CD4-positive, alpha-beta memory T cell (primary cell): ENCODE data around the gene PIP4K2A. TPM values are rescaled to one million over a fixed set of nuclear protein-coding genes. Genes with fewer than 3 reads are reported as not detected.

Experiments
- CTCF ChIA-PET: fragments of 350-600 bp; sonication (Branson Sonifier 250); formaldehyde crosslinking; loops from one replicate; lab custom pipeline; 2021; ENCODE audit warnings: inconsistent platforms; ENCODE audit not compliant: partially characterized antibody; lab: Charles Lee
- POLR2A ChIA-PET: fragments of 350-600 bp; sonication (Branson Sonifier 250); formaldehyde crosslinking; loops from one replicate; lab custom pipeline; 2021; ENCODE audit not compliant: partially characterized antibody; lab: Charles Lee
- DNase-seq, 5 donors: peaks; one replicate each; pipeline versions ENCODE4 v3.0.0 to v3.0.0-alpha.2; 2020 to 2022; ENCODE audit warnings: mixed read lengths in 1 of 5
- H3K27ac ChIP-seq: one replicate; pipeline ENCODE4 v1.7.0; 2013; ENCODE audit warnings: low read depth, low read length
- H3K27me3 ChIP-seq: 2 replicates; pipeline ENCODE4 v1.7.0; 2013; ENCODE audit warnings: mild to moderate bottlenecking, low read length, moderate library complexity; ENCODE audit not compliant: insufficient read depth
- H3K36me3 ChIP-seq: 2 replicates; pipeline ENCODE4 v1.7.0; 2013; ENCODE audit warnings: mild to moderate bottlenecking, low read length, moderate library complexity; ENCODE audit not compliant: insufficient read depth
- H3K4me1 ChIP-seq: 2 replicates; pipeline ENCODE4 v1.7.0; 2013; ENCODE audit warnings: mild to moderate bottlenecking, low read length, moderate library complexity; ENCODE audit not compliant: insufficient read depth
- H3K4me3 ChIP-seq, 2 donors: one replicate each; pipeline ENCODE4 v1.7.0; 2013; ENCODE audit warnings: low read length in 2 of 2, mild to moderate bottlenecking in 1 of 2
- H3K9me3 ChIP-seq, 2 donors: one replicate each; pipeline ENCODE4 v1.7.0; 2013; ENCODE audit warnings: low read length in 2 of 2, control low read depth in 1 of 2; ENCODE audit not compliant: control insufficient read depth in 1 of 2
- H3K27ac Mint-ChIP-seq, 7 donors: one replicate each; pipeline ENCODE4 v1.8.0; 2020 to 2021; ENCODE audit warnings: mixed read lengths in 7 of 7, mild to moderate bottlenecking in 6 of 7, inconsistent platforms in 3 of 7, moderate library complexity in 3 of 7
- H3K27me3 Mint-ChIP-seq, 2 donors: one replicate each; pipeline ENCODE4 v1.8.0; 2020 to 2021; ENCODE audit warnings: mixed read lengths in 2 of 2
- H3K36me3 Mint-ChIP-seq, 2 donors: one replicate each; pipeline ENCODE4 v1.8.0; 2020 to 2021; ENCODE audit warnings: mixed read lengths in 2 of 2, inconsistent platforms in 1 of 2, mild to moderate bottlenecking in 1 of 2
- H3K4me1 Mint-ChIP-seq, 4 donors: one replicate each; pipeline ENCODE4 v1.8.0; 2020 to 2021; ENCODE audit warnings: mixed read lengths in 4 of 4, mild to moderate bottlenecking in 1 of 4
- H3K4me3 Mint-ChIP-seq, 8 donors: one replicate each; pipeline ENCODE4 v1.8.0; 2020 to 2021; ENCODE audit warnings: mixed read lengths in 8 of 8, mild to moderate bottlenecking in 7 of 8, moderate library complexity in 6 of 8, inconsistent platforms in 3 of 8
- H3K9me3 Mint-ChIP-seq, 8 donors: one replicate each; pipeline ENCODE4 v1.8.0; 2020 to 2021; ENCODE audit warnings: mixed read lengths in 8 of 8, mild to moderate bottlenecking in 5 of 8, inconsistent platforms in 3 of 8, moderate library complexity in 1 of 8
- intact Hi-C: fragments of 100-400 bp; cut with micrococcal nuclease; formaldehyde crosslinking; loops from one replicate; pipeline ENCODE4 v1.15.1; 2023
- polyA plus RNA-seq, 2 donors: library from polyadenylated mRNA; unstranded; fragments of 300-500 nt; fragmentation: Illumina TruSeq; gene quantifications; one replicate each; pipeline ENCODE4 v1.2.3, GENCODE V29; 2021
- total RNA-seq, 2 experiments: library from RNA; stranded (reverse); gene quantifications; one replicate each; pipeline ENCODE4 v1.2.3, GENCODE V29; 2021

PIP4K2A gene
- total and polyA plus RNA-seq, 4 experiments from 2014 or later = 33.4 to 179 (median 129) TPM

DNA sequence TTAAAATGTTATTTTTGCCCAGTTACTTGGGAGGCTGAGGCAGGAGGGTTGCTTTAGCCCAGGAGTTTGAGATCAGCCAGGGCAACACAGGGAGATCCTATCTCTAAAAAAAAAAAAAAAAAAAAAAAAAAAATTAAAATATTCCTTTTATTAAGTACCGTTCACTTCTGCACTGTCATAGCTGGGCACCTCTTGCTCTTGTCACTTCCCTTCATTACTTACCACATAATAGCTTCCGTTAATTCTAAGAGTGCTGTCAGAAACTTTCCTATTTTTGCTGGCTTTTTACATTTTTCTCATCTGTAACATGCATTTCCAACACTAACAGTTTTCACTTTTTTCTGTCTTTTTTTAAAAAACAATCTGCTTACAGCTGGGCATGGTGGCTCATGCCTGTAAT is 132.9 kb downstream of the PIP4K2A start:
- intact Hi-C loops = no loop called here
- H3K27ac Mint-ChIP-seq = peak overlapping the region in 4 of 7 donors; percentile 2 to 92 (median 29)
- no peak overlapping the region for H3K4me3 ChIP-seq
- peaks cover 22 to 64% (median 47%) of the 10 kb centered on the region in 4 donors for H3K4me1 Mint-ChIP-seq
- ChIA-PET POLR2A (interaction anchor here (1.0 to 1.1 kb wide), 2 partner anchors 17 to 266 kb away, joined by 3 read pairs; partner anchors contain the start of gene COMMD3), CTCF (interaction anchor here (0.7 kb wide), 1 partner anchor 150 kb away, joined by 3 read pairs; no protein-coding TSS in a partner anchor)
- DNase-seq = no peak
- no peaks in the 10 kb centered on the region for H3K9me3 ChIP-seq
- H3K27me3 ChIP-seq = no peaks in the 10 kb centered on the region
- no peaks in the 10 kb centered on the region for H3K27me3 Mint-ChIP-seq
- H3K36me3 Mint-ChIP-seq = peaks cover 57 to 85% of the 10 kb centered on the region in 2 donors
- peaks cover 0 to 1% (median 0%) of the 10 kb centered on the region in 8 donors for H3K9me3 Mint-ChIP-seq
- H3K27ac ChIP-seq = no peak overlapping the region
- H3K4me3 Mint-ChIP-seq = peak overlapping the region in 1 of 8 donors; percentile 29
- H3K36me3 ChIP-seq = peaks cover 54% of the 10 kb centered on the region
- peaks cover 8% of the 10 kb centered on the region for H3K4me1 ChIP-seq

DNA sequence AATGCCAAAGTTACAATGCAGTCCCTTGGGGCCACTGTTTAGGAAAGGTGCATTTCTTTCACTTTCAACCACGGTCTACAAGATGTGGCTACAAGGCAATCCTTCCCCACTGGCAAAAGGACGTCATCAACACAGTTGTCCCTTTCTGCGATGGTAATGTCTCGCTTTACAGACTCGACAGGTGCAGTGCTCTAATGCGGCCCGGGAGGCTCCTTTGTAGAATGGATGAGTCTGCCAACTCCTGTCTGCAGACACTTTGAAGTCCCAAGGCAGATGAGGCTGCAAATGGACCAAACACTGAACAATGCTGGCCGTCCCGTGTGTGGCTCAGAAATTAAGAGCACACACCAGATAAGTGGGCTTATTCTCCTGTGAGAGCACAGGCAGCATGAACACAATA is 133.7 kb downstream of the PIP4K2A start:
- Histone ChIP-seq H3K4me1 (peaks cover 3% of the 10 kb centered on the region), H3K9me3 (no peaks in the 10 kb centered on the region), H3K27ac (no peak overlapping the region), H3K36me3 (peaks cover 54% of the 10 kb centered on the region), H3K4me3 (no peak overlapping the region), H3K27me3 (no peaks in the 10 kb centered on the region)
- Mint-ChIP-seq H3K4me3 (no peak overlapping the region), H3K4me1 (peaks cover 23 to 60% (median 45%) of the 10 kb centered on the region in 4 donors), H3K9me3 (peaks cover 0 to 1% (median 0%) of the 10 kb centered on the region in 8 donors), H3K27ac (peak overlapping the region in 3 of 7 donors; percentile 6 to 47 (median 41)), H3K27me3 (no peaks in the 10 kb centered on the region), H3K36me3 (peaks cover 56 to 83% of the 10 kb centered on the region in 2 donors)
- no peak for DNase-seq
- intact Hi-C loops = no loop called here
- ChIA-PET CTCF (interaction anchor here (0.7 kb wide), 1 partner anchor 151 kb away, joined by 3 read pairs; no protein-coding TSS in a partner anchor), POLR2A (interaction anchor here (1.0 to 1.1 kb wide), 2 partner anchors 17 to 265 kb away, joined by 3 read pairs; partner anchors contain the start of gene COMMD3)

DNA sequence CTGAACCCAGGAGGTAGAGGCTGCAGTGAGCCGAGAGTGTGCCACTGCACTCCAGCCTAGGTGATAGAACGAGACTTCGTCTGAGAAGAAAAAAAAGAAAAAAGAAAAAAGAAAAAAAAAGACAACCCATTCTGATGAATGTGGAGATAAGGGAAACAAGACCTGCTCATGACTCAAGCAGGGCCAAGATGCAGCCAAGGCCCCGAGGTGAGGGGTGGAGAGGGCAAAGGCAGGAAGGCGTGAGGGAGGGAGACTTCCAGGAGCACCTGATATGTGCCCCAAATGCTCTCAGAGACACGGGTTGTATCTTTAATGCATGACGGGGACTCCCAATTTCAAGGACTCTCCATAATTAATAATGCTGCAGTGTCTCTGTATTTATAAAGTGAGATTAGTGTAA is 134.6 kb downstream of the PIP4K2A start:
- no peak overlapping the region for H3K4me3 ChIP-seq
- H3K27me3 ChIP-seq = no peaks in the 10 kb centered on the region
- H3K27ac ChIP-seq = no peak overlapping the region
- intact Hi-C loops = loop anchor here (10.0 kb wide), 1 partner anchor 485 kb away; no protein-coding TSS in a partner anchor
- H3K27ac Mint-ChIP-seq = peak overlapping the region in 5 of 7 donors; percentile 13 to 89 (median 65)
- POLR2A ChIA-PET = no interaction called here
- H3K4me1 Mint-ChIP-seq = peaks cover 26 to 68% (median 48%) of the 10 kb centered on the region in 4 donors
- H3K4me3 Mint-ChIP-seq = peak overlapping the region in 1 of 8 donors; percentile 13
- no peaks in the 10 kb centered on the region for H3K9me3 ChIP-seq
- H3K4me1 ChIP-seq = peaks cover 1% of the 10 kb centered on the region
- H3K9me3 Mint-ChIP-seq = peaks cover 0 to 1% (median 0%) of the 10 kb centered on the region in 8 donors
- DNase-seq = peak in 1 of 5 donors; percentile 45
- no peaks in the 10 kb centered on the region for H3K27me3 Mint-ChIP-seq
- peaks cover 55 to 86% of the 10 kb centered on the region in 2 donors for H3K36me3 Mint-ChIP-seq
- CTCF ChIA-PET = no interaction called here
- peaks cover 51% of the 10 kb centered on the region for H3K36me3 ChIP-seq

DNA sequence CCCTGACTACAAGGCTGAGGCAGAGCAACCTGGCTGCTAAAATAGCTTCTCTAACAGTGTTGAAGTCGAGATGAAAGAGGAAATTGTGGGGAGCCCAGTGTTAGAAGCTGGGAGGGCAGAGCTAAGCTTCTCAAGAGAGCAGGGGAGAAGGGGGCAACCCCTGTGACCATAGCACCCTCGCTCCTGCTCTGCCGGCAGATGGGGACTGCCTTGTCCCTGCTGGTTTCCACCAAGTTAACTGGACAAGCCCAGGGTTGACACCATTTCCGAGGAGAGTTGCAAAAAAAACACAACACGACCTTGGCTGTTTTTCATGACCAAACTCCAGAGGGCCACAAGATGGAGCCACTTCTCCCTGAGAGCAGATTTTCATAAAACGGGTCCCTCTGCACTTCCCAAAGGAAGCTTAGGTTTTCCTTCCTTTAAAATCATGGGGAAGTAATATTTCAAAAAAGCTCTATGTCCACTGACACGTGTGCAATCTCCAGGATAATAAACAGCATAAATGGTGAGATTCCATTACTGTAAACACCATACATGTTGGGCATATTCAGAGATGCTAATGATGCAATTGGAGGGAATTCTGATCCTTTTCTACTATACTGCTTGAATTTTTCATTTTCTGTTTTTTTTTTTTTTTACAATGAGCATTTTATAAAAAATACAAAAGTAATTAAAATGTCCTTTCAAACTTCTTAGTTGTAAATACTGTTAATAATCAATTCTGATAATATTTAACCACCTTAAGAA is 140.4 kb downstream of the PIP4K2A start:
- Mint-ChIP-seq H3K27me3 (no peaks in the 10 kb centered on the region), H3K4me3 (peak overlapping the region in 3 of 8 donors; percentile 9 to 77 (median 31)), H3K9me3 (no peaks in the 10 kb centered on the region), H3K27ac (peak overlapping the region; percentile 27 to 78 (median 72)), H3K36me3 (peaks cover 53 to 85% of the 10 kb centered on the region in 2 donors), H3K4me1 (peaks cover 39 to 77% (median 58%) of the 10 kb centered on the region in 4 donors)
- Histone ChIP-seq H3K9me3 (no peaks in the 10 kb centered on the region), H3K4me3 (no peak overlapping the region), H3K36me3 (peaks cover 34% of the 10 kb centered on the region), H3K4me1 (peaks cover 37% of the 10 kb centered on the region), H3K27me3 (no peaks in the 10 kb centered on the region), H3K27ac (no peak overlapping the region)
- DNase-seq = peak; percentile 17 to 40 (median 21)
- CTCF ChIA-PET = interaction anchor here (0.7 to 5.4 kb wide), 48 partner anchors 9 to 583 kb away, joined by 3 to 62 read pairs (median 4); no protein-coding TSS in a partner anchor
- POLR2A ChIA-PET = interaction anchor here (0.9 to 1.4 kb wide), 4 partner anchors 10 to 138 kb away, joined by 3 to 5 read pairs (median 4); no protein-coding TSS in a partner anchor
- intact Hi-C loops = loop anchor here (1.0 to 10.0 kb wide), 4 partner anchors 273 to 572 kb away; partner anchors contain the start of gene DNAJC1

DNA sequence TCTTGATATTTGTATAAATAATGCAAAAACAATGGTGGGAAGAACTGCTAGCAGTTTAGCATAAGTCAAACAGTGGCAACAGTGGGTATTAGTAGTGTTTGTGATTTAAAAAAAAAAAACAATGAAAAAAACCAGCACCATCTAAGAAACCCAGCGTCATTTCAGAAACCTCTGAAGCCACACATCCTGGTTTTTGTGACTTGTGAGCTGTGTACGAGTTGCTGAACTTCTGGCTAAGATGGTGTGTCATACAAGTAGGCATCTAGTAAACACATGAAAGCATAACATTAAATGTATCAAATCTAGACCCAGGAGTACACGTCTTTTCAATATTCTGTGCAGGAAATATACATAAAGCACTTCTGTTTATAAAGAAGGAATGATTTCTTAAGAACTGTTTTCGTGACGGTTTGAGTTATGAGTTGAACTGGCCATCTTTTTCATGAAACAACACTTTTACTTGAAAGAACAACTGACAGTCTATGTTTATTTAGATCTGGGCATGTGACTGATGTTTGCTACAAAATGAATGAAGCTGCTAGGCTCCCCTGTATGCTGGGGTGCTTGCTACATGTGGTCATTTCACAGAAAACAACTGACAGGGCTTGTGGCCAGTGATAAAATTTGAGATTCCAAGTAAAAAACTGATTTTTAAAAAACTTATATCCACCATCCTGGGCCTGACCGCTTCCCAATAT is 143.5 kb downstream of the PIP4K2A start:
- Mint-ChIP-seq H3K4me3 (no peak overlapping the region), H3K36me3 (peaks cover 60 to 87% of the 10 kb centered on the region in 2 donors), H3K4me1 (peaks cover 42 to 81% (median 59%) of the 10 kb centered on the region in 4 donors), H3K27ac (peak overlapping the region; percentile 10 to 90 (median 81)), H3K27me3 (no peaks in the 10 kb centered on the region), H3K9me3 (no peaks in the 10 kb centered on the region)
- Histone ChIP-seq H3K4me1 (peaks cover 37% of the 10 kb centered on the region), H3K9me3 (no peaks in the 10 kb centered on the region), H3K36me3 (peaks cover 39% of the 10 kb centered on the region), H3K27me3 (no peaks in the 10 kb centered on the region), H3K4me3 (no peak overlapping the region), H3K27ac (peak overlapping the region; percentile 6)
- intact Hi-C loops = loop anchor here (5.0 to 10.0 kb wide), 2 partner anchors 494 to 569 kb away; partner anchors contain the start of gene DNAJC1
- peak; percentile 36 to 65 (median 50) for DNase-seq
- ChIA-PET CTCF (interaction anchor here (0.9 to 1.4 kb wide), 2 partner anchors 13 to 21 kb away, joined by 3 to 4 read pairs; no protein-coding TSS in a partner anchor), POLR2A (interaction anchor here (0.8 kb wide), 1 partner anchor 53 kb away, joined by 3 read pairs; no protein-coding TSS in a partner anchor)

DNA sequence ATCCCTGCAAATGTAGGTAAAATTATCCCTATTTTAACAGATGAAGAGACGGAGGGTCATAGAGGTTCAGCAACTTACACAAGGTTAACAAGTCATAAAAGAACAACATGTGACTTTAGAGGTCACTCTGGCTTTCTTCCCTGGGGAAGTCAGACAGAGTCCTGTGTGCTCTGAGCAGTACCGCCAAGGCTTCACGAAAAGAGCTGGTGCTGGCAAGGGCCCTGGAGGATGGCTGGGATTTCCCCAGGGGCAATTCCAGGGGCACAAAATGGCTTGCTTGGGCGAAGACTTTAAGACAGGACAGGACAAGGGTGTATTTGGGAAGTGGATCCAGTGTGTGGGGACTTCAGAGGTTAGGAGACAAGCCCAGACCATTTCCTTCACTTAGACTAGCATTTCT is 144.1 kb downstream of the PIP4K2A start:
- peak overlapping the region in 1 of 8 donors; percentile 31 for H3K4me3 Mint-ChIP-seq
- no peaks in the 10 kb centered on the region for H3K9me3 Mint-ChIP-seq
- no peaks in the 10 kb centered on the region for H3K27me3 Mint-ChIP-seq
- no peak for DNase-seq
- Histone ChIP-seq H3K27ac (no peak overlapping the region), H3K9me3 (no peaks in the 10 kb centered on the region), H3K4me1 (peaks cover 37% of the 10 kb centered on the region), H3K27me3 (no peaks in the 10 kb centered on the region), H3K4me3 (no peak overlapping the region), H3K36me3 (peaks cover 39% of the 10 kb centered on the region)
- peaks cover 38 to 81% (median 55%) of the 10 kb centered on the region in 4 donors for H3K4me1 Mint-ChIP-seq
- POLR2A ChIA-PET = interaction anchor here (0.8 kb wide), 1 partner anchor 53 kb away, joined by 3 read pairs; no protein-coding TSS in a partner anchor
- H3K27ac Mint-ChIP-seq = peak overlapping the region; percentile 43 to 90 (median 85)
- intact Hi-C loops = loop anchor here (5.0 to 10.0 kb wide), 2 partner anchors 495 to 568 kb away; partner anchors contain the start of gene DNAJC1
- CTCF ChIA-PET = interaction anchor here (1.4 kb wide), 1 partner anchor 13 kb away, joined by 3 read pairs; no protein-coding TSS in a partner anchor
- peaks cover 63 to 84% of the 10 kb centered on the region in 2 donors for H3K36me3 Mint-ChIP-seq
